NCI-H748 treated with DMSO at 0.1 percent for 48 hours (cell line): ENCODE measurements around the gene XKR7.

ENCODE experiments used
- DNase-seq: peaks from one replicate; lab custom pipeline; 2025; lab: John Stamatoyannopoulos, UW

Gene XKR7

DNA sequence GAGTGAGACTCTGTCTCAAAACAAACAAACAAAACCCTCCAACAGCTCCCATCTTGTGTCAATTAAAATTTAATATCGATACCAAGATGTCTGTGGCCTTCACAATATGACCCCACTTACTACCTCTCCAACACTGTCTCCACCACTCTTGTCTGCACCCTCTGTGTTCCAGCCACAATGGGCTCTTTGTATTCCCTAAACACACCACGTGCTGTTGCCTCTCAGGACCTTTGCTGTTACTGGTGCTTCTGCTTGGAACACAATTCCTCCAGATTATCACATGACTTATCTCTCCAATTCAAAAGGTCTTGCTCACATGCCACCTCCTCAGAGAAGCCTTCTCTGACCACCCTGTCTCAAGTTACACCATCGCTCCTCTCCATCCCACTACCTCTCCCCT is 78.0 kb downstream of the XKR7 start:
- DNase-seq: no peak

- DNase-seq: no peak
Observed at GRCh38 chr20:32050324-32050841, 82.4 kb downstream of the XKR7 start.

DNA sequence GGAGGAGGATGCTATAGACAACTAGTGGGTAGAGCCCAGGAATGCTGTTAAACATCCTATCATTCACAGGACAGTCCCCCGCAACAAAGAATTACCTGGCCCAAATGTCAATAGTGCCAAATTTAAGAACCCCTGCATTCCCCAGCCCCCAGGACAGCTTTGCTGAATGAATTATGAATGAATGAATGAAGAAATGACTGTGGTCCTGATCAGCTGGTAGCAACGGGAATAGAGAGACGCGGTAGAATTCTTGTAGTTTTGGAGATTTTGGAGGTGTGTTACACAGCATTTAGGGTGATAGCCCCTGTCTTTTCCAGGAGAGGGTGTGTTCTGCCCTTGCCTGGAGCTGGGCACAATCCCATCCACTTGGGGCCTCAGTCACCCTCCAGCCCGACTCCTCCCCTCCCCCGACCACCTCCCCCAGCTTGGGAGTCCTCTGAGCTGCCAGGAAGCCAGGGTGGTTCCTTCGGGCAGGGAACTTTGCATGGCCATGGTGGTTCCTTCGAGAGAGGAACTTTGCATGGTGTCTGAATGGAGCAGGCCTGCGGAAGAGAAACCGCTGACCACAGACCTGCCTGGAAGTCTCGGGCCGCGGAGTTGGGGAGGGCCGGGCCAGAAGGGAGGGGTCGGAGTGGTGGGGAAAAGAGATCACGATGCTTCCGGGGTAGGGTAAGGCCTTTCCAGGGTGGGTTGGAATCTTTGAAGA is 83.1 kb downstream of the XKR7 start:
- DNase-seq: no peak

DNA sequence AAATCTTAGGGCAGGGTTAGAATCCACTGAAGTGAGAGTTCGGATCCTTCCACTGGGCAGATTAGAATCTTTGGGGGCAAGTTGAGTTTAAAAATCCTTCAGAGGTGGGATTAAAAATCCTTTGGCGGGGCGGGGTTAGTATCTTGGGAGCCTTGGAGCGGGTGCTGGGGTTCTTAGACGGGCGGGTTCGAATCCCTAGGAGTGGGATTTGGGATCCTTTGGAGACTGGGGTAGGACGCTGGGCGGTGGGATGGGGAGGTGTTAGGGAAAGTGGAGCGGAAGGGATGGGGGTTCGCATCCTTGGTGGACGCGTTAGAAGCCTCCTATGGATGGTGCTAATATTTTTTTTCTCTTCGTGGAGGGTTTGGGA is 83.8 kb downstream of the XKR7 start:
- no peak for DNase-seq

GRCh38 chr20:32052090-32052777 is 84.3 kb downstream of the XKR7 start, which contains the start of gene HCK:
Gene HCK (plus strand): TSS chr20:32052242.
- no peak for DNase-seq

DNA sequence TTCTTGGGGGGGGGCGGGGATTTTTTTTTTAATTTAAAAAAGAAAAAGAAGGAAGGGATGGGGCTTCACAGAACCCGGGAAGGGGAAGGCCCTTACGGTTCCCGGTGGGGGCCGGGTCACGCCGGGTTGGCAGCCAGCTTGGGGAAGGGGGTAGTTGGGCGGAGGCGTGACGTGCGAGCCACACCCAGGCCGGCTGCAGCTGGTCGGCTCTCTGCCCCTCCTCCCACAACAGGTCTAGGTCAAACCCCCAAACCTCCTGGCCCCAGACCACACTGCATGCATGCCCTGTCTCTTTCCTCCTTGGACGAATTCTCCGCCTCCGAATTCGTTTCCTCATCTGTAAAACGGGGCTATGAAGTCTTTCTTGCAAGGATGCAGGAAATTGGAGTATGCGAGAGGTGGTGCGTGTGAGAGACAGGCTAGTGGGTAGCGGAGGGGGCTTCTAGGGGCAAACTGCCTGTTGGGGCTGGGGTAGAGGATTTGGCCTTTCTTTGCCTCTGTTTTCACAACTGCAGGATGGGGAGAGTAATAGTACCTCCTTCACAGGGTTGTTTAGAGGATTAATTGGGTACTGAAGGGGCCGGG is 84.9 kb downstream of the XKR7 start:
- no peak for DNase-seq
